NCI-H510A (cell line): ENCODE results near the gene MRPL20.
"Not testable (repeated sequence)": the region's sequence is repeated elsewhere in the genome, so short reads cannot be mapped to it uniquely, and the experiment has no call there.

Experiments used
- DNase-seq: peaks from one replicate; lab custom pipeline; 2025; lab: John Stamatoyannopoulos, UW

MRPL20 gene

GRCh38 chr1:1437033-1437903 lies 30.2 kb upstream of the MRPL20 start:
- no peak for DNase-seq

GRCh38 chr1:1436630-1437032 lies 29.5 kb upstream of the MRPL20 start:
- DNase-seq, result no peak

GRCh38 chr1:1435911-1436629 lies 29.0 kb upstream of the MRPL20 start:
- peak; percentile 90 for DNase-seq

GRCh38 chr1:1435106-1435903 lies 28.2 kb upstream of the MRPL20 start, which contains the start of gene VWA1:
TSS of gene VWA1 (plus strand) at chr1:1435690. CDS start at chr1:1435749, 59 bp downstream.
- peak; percentile 95 for DNase-seq

- no peak for DNase-seq
Measured at GRCh38 chr1:1434824-1435105, 27.7 kb upstream of the MRPL20 start.

GRCh38 chr1:1434131-1434823 lies 27.2 kb upstream of the MRPL20 start:
- DNase-seq, result peak; percentile 57

- peak; percentile 54 for DNase-seq
Measured at GRCh38 chr1:1433804-1434130, 26.7 kb upstream of the MRPL20 start.

- peak; percentile 99 for DNase-seq
Measured at GRCh38 chr1:1432951-1433803, 26.1 kb upstream of the MRPL20 start.

GRCh38 chr1:1432274-1432950 lies 25.3 kb upstream of the MRPL20 start:
- DNase-seq, result peak; percentile 67

- DNase-seq, result peak; percentile 48
Measured at GRCh38 chr1:1431845-1432273, 24.8 kb upstream of the MRPL20 start.

- no peak for DNase-seq
Measured at GRCh38 chr1:1430992-1431844, 24.1 kb upstream of the MRPL20 start.

- DNase-seq, result peak; percentile 97
Measured at GRCh38 chr1:1430114-1430982, 23.3 kb upstream of the MRPL20 start.

- peak; percentile 73 for DNase-seq
Measured at GRCh38 chr1:1429671-1430073, 22.6 kb upstream of the MRPL20 start.

GRCh38 chr1:1428967-1429366 lies 21.9 kb upstream of the MRPL20 start:
- DNase-seq, result not testable (repeated sequence)

- DNase-seq, result no peak
Measured at GRCh38 chr1:1428174-1428573, 21.1 kb upstream of the MRPL20 start.

- DNase-seq, result no peak
Measured at GRCh38 chr1:1427820-1428148, 20.7 kb upstream of the MRPL20 start.

GRCh38 chr1:1427106-1427819 lies 20.2 kb upstream of the MRPL20 start:
- peak; percentile 96 for DNase-seq

GRCh38 chr1:1426496-1427105 lies 19.5 kb upstream of the MRPL20 start:
- no peak for DNase-seq
